HL-60 (cell line): ENCODE results near the gene KBTBD4.
A peak's percentile ranks its signal among the peaks of the same experiment; 100 is the strongest.

ENCODE experiments used
- DNase-seq, 2 experiments: peaks; one replicate each; pipeline ENCODE4 v3.0.0-alpha.2; 2010 to 2020; ENCODE audit warnings: low read depth in 1 of 2, low spot score in 1 of 2
- H3K27ac ChIP-seq: fragments of 250-450 bp; sonication (Bioruptor Pico); replicated peaks from 2 replicates; pipeline ENCODE4 v1.5.1; 2020; ENCODE audit warnings: mild to moderate bottlenecking, moderate library complexity
- H3K27me3 ChIP-seq: fragments of 250-450 bp; sonication (Bioruptor Pico); 2 replicates; pipeline ENCODE4 v1.5.1; 2021; ENCODE audit warnings: mild to moderate bottlenecking, moderate library complexity; ENCODE audit not compliant: insufficient read depth, poor library complexity, severe bottlenecking
- H3K4me3 ChIP-seq: replicated peaks from 2 replicates; pipeline ENCODE4 v1.5.1; 2011; ENCODE audit warnings: mild to moderate bottlenecking, control low read depth, low read length; ENCODE audit not compliant: insufficient read depth
- GABPA ChIP-seq: IDR thresholded peaks from 2 replicates; pipeline ENCODE4 v1.6.1; 2012; ENCODE audit warnings: low read depth
- POLR2AphosphoS5 ChIP-seq: IDR thresholded peaks from 2 replicates; pipeline ENCODE4 v1.6.1; 2012; ENCODE audit warnings: low read depth
- REST ChIP-seq: IDR thresholded peaks from 2 replicates; pipeline ENCODE4 v1.6.1; 2012; ENCODE audit warnings: low read depth; ENCODE audit not compliant: insufficient replicate concordance
- SPI1 ChIP-seq: IDR thresholded peaks from 2 replicates; pipeline ENCODE4 v1.6.1; 2012; ENCODE audit warnings: low read depth, mild to moderate bottlenecking, borderline replicate concordance
- TF ChIP-seq, protein P1 (sequence below): IDR thresholded peaks from one replicate; pipeline ENCODE4 v1.5.1; 2011; ENCODE audit warnings: low read length, control low read depth, inconsistent platforms; ENCODE audit not compliant: insufficient read depth

The KBTBD4 gene

GRCh38 chr11:47587723-47588326 is 9.1 kb upstream of the KBTBD4 start:
- Histone ChIP-seq H3K27ac (peak overlapping the region; percentile 56), H3K4me3 (no peak overlapping the region), H3K27me3 (peaks cover 2% of the 10 kb centered on the region)
- peak; percentile 48; the same call in 1 of the 2 replicates for TF ChIP-seq SPI1
- no peak for TF ChIP-seq GABPA
- TF ChIP-seq POLR2AphosphoS5: peak; percentile 72
- peak; percentile 78 to 92 for DNase-seq

- TF ChIP-seq REST (no peak), GABPA (no peak)
- Histone ChIP-seq H3K4me3 (no peak overlapping the region), H3K27ac (peak overlapping the region; percentile 56), H3K27me3 (no peaks in the 10 kb centered on the region)
- no peak for DNase-seq
Measured at GRCh38 chr11:47587039-47587716, 8.4 kb upstream of the KBTBD4 start.

- Histone ChIP-seq H3K27me3 (no peaks in the 10 kb centered on the region), H3K27ac (peak within 1 kb of the TSS; percentile 56), H3K4me3 (no peak within 1 kb of the TSS)
- DNase-seq: no peak
- TF ChIP-seq, protein P1, sequence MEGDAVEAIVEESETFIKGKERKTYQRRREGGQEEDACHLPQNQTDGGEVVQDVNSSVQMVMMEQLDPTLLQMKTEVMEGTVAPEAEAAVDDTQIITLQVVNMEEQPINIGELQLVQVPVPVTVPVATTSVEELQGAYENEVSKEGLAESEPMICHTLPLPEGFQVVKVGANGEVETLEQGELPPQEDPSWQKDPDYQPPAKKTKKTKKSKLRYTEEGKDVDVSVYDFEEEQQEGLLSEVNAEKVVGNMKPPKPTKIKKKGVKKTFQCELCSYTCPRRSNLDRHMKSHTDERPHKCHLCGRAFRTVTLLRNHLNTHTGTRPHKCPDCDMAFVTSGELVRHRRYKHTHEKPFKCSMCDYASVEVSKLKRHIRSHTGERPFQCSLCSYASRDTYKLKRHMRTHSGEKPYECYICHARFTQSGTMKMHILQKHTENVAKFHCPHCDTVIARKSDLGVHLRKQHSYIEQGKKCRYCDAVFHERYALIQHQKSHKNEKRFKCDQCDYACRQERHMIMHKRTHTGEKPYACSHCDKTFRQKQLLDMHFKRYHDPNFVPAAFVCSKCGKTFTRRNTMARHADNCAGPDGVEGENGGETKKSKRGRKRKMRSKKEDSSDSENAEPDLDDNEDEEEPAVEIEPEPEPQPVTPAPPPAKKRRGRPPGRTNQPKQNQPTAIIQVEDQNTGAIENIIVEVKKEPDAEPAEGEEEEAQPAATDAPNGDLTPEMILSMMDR: no peak
- TF ChIP-seq GABPA (no peak), REST (no peak), SPI1 (no peak), POLR2AphosphoS5 (no peak)
Measured at GRCh38 chr11:47586098-47586855, 7.5 kb upstream of the KBTBD4 start, which contains the start of gene FAM180B. FAM180B (plus strand) TSS chr11:47586678; CDS start chr11:47586769, 91 bp downstream.

DNA sequence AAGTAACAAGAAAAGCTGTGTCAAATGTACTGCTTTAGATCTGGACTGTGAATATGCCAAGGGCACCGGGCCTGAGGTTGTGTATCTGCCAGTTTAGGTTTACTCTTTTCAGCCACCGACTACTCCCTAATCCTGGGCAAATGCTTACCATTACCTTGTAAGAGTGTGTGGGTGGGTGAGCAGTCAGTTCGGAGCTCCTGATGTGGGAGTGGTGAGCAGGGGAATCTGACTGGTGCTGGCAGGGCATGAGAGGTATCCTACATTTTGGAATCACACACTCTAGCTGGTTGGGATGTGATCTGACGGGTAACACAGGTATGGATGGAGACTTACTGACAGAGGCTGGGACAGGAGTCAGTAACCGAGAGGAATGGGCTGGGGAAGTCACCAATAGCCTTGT is 5.1 kb upstream of the KBTBD4 start:
- TF ChIP-seq GABPA (no peak), POLR2AphosphoS5 (no peak), REST (no peak), SPI1 (no peak)
- TF ChIP-seq, protein P1: no peak
- no peak overlapping the region for H3K27ac ChIP-seq
- H3K4me3 ChIP-seq: no peak overlapping the region
- no peaks in the 10 kb centered on the region for H3K27me3 ChIP-seq
- no peak for DNase-seq
